ENCODE measurements around the gene SCTR.

SCTR gene

GRCh38 chr2:119545754-119546446 is 21.6 kb upstream of the SCTR start:
- no peaks in the 10 kb centered on the region for H3K36me3 ChIP-seq (ENCODE audit: control insufficient read depth in 5 of 5, insufficient read depth in 5 of 5, low read length in 5 of 5)
- no peak overlapping the region for H3K27ac ChIP-seq (ENCODE audit: low read depth, low read length)
- no peaks in the 10 kb centered on the region for H3K9me3 ChIP-seq (ENCODE audit: control insufficient read depth in 5 of 5, low read length in 5 of 5)
- H3K9ac ChIP-seq (ENCODE audit: low read length in 5 of 5) = no peak overlapping the region
- H3K4me3 ChIP-seq (ENCODE audit: low read depth in 1 of 5, low read length in 5 of 5) = no peak overlapping the region
- H3K27me3 ChIP-seq (ENCODE audit: control insufficient read depth in 5 of 5, insufficient read depth in 4 of 5, low read length in 5 of 5) = no peaks in the 10 kb centered on the region
- peaks cover 0 to 20% (median 12%) of the 10 kb centered on the region in 5 donors for H3K4me1 ChIP-seq (ENCODE audit: control insufficient read depth in 5 of 5, insufficient read depth in 5 of 5, low read length in 5 of 5)

- Histone ChIP-seq H3K4me1 (ENCODE audit: control insufficient read depth in 5 of 5, insufficient read depth in 5 of 5, low read length in 5 of 5) (peaks cover 0 to 20% (median 12%) of the 10 kb centered on the region in 5 donors), H3K9ac (ENCODE audit: low read length in 5 of 5) (peak overlapping the region in 3 of 5 donors; percentile 53 to 64 (median 57)), H3K9me3 (ENCODE audit: control insufficient read depth in 5 of 5, low read length in 5 of 5) (peaks cover 0 to 3% (median under 1%) of the 10 kb centered on the region in 5 donors), H3K27ac (ENCODE audit: low read depth, low read length) (peak overlapping the region; percentile 30), H3K27me3 (ENCODE audit: control insufficient read depth in 5 of 5, insufficient read depth in 4 of 5, low read length in 5 of 5) (peaks cover 0 to 2% (median 0%) of the 10 kb centered on the region in 5 donors), H3K4me3 (ENCODE audit: low read depth in 1 of 5, low read length in 5 of 5) (peak overlapping the region in 4 of 5 donors; percentile 63 to 75 (median 68)), H3K36me3 (ENCODE audit: control insufficient read depth in 5 of 5, insufficient read depth in 5 of 5, low read length in 5 of 5) (no peaks in the 10 kb centered on the region)
Measured at GRCh38 chr2:119544939-119545475, 20.7 kb upstream of the SCTR start.

GRCh38 chr2:119544075-119544938 is 20.0 kb upstream of the SCTR start, which contains the start of gene CFAP221:
CFAP221 (plus strand) TSS chr2:119544449; CDS start chr2:119546132, 1,683 bp downstream.
- H3K27me3 ChIP-seq (ENCODE audit: control insufficient read depth in 5 of 5, insufficient read depth in 4 of 5, low read length in 5 of 5) = peaks cover 0 to 2% (median 0%) of the 10 kb centered on the region in 5 donors
- H3K27ac ChIP-seq (ENCODE audit: low read depth, low read length) = peak within 1 kb of the TSS; percentile 30
- peaks cover 0 to 6% (median 4%) of the 10 kb centered on the region in 5 donors for H3K9me3 ChIP-seq (ENCODE audit: control insufficient read depth in 5 of 5, low read length in 5 of 5)
- peak within 1 kb of the TSS; percentile 31 to 75 (median 64) for H3K4me3 ChIP-seq (ENCODE audit: low read depth in 1 of 5, low read length in 5 of 5)
- H3K9ac ChIP-seq (ENCODE audit: low read length in 5 of 5) = peak within 1 kb of the TSS in 3 of 5 donors; percentile 53 to 64 (median 57)
- H3K36me3 ChIP-seq (ENCODE audit: control insufficient read depth in 5 of 5, insufficient read depth in 5 of 5, low read length in 5 of 5) = no peaks in the 10 kb centered on the region
- H3K4me1 ChIP-seq (ENCODE audit: control insufficient read depth in 5 of 5, insufficient read depth in 5 of 5, low read length in 5 of 5) = peaks cover 0 to 20% (median 12%) of the 10 kb centered on the region in 5 donors

GRCh38 chr2:119541476-119541875 is 17.2 kb upstream of the SCTR start:
- H3K4me1 ChIP-seq (ENCODE audit: control insufficient read depth in 5 of 5, insufficient read depth in 5 of 5, low read length in 5 of 5) = peaks cover 0 to 20% (median 12%) of the 10 kb centered on the region in 5 donors
- no peak overlapping the region for H3K27ac ChIP-seq (ENCODE audit: low read depth, low read length)
- peaks cover 0 to 4% (median 0%) of the 10 kb centered on the region in 5 donors for H3K27me3 ChIP-seq (ENCODE audit: control insufficient read depth in 5 of 5, insufficient read depth in 4 of 5, low read length in 5 of 5)
- no peak overlapping the region for H3K4me3 ChIP-seq (ENCODE audit: low read depth in 1 of 5, low read length in 5 of 5)
- H3K9me3 ChIP-seq (ENCODE audit: control insufficient read depth in 5 of 5, low read length in 5 of 5) = peaks cover 0 to 6% (median 4%) of the 10 kb centered on the region in 5 donors
- no peaks in the 10 kb centered on the region for H3K36me3 ChIP-seq (ENCODE audit: control insufficient read depth in 5 of 5, insufficient read depth in 5 of 5, low read length in 5 of 5)
- no peak overlapping the region for H3K9ac ChIP-seq (ENCODE audit: low read length in 5 of 5)

GRCh38 chr2:119537792-119538191 is 13.5 kb upstream of the SCTR start:
- Histone ChIP-seq H3K36me3 (ENCODE audit: control insufficient read depth in 5 of 5, insufficient read depth in 5 of 5, low read length in 5 of 5) (no peaks in the 10 kb centered on the region), H3K9ac (ENCODE audit: low read length in 5 of 5) (no peak overlapping the region), H3K4me1 (ENCODE audit: control insufficient read depth in 5 of 5, insufficient read depth in 5 of 5, low read length in 5 of 5) (no peaks in the 10 kb centered on the region), H3K4me3 (ENCODE audit: low read depth in 1 of 5, low read length in 5 of 5) (no peak overlapping the region), H3K9me3 (ENCODE audit: control insufficient read depth in 5 of 5, low read length in 5 of 5) (peaks cover 9 to 27% (median 12%) of the 10 kb centered on the region in 5 donors), H3K27me3 (ENCODE audit: control insufficient read depth in 5 of 5, insufficient read depth in 4 of 5, low read length in 5 of 5) (peaks cover 0 to 4% (median 0%) of the 10 kb centered on the region in 5 donors), H3K27ac (ENCODE audit: low read depth, low read length) (no peak overlapping the region)

GRCh38 chr2:119536707-119537106 is 12.4 kb upstream of the SCTR start:
- Histone ChIP-seq H3K27ac (ENCODE audit: low read depth, low read length) (no peak overlapping the region), H3K4me3 (ENCODE audit: low read depth in 1 of 5, low read length in 5 of 5) (no peak overlapping the region), H3K9ac (ENCODE audit: low read length in 5 of 5) (no peak overlapping the region), H3K9me3 (ENCODE audit: control insufficient read depth in 5 of 5, low read length in 5 of 5) (peaks cover 9 to 30% (median 12%) of the 10 kb centered on the region in 5 donors), H3K4me1 (ENCODE audit: control insufficient read depth in 5 of 5, insufficient read depth in 5 of 5, low read length in 5 of 5) (no peaks in the 10 kb centered on the region), H3K36me3 (ENCODE audit: control insufficient read depth in 5 of 5, insufficient read depth in 5 of 5, low read length in 5 of 5) (no peaks in the 10 kb centered on the region), H3K27me3 (ENCODE audit: control insufficient read depth in 5 of 5, insufficient read depth in 4 of 5, low read length in 5 of 5) (peaks cover 0 to 4% (median 0%) of the 10 kb centered on the region in 5 donors)

GRCh38 chr2:119536211-119536610 is 11.9 kb upstream of the SCTR start:
- Histone ChIP-seq H3K36me3 (ENCODE audit: control insufficient read depth in 5 of 5, insufficient read depth in 5 of 5, low read length in 5 of 5) (no peaks in the 10 kb centered on the region), H3K27me3 (ENCODE audit: control insufficient read depth in 5 of 5, insufficient read depth in 4 of 5, low read length in 5 of 5) (peaks cover 0 to 4% (median 0%) of the 10 kb centered on the region in 5 donors), H3K4me1 (ENCODE audit: control insufficient read depth in 5 of 5, insufficient read depth in 5 of 5, low read length in 5 of 5) (no peaks in the 10 kb centered on the region), H3K9ac (ENCODE audit: low read length in 5 of 5) (no peak overlapping the region), H3K4me3 (ENCODE audit: low read depth in 1 of 5, low read length in 5 of 5) (no peak overlapping the region), H3K27ac (ENCODE audit: low read depth, low read length) (no peak overlapping the region), H3K9me3 (ENCODE audit: control insufficient read depth in 5 of 5, low read length in 5 of 5) (peaks cover 10 to 30% (median 12%) of the 10 kb centered on the region in 5 donors)

- peaks cover 4 to 26% (median 12%) of the 10 kb centered on the region in 5 donors for H3K9me3 ChIP-seq (ENCODE audit: control insufficient read depth in 5 of 5, low read length in 5 of 5)
- H3K36me3 ChIP-seq (ENCODE audit: control insufficient read depth in 5 of 5, insufficient read depth in 5 of 5, low read length in 5 of 5) = no peaks in the 10 kb centered on the region
- peak overlapping the region in 1 of 5 donors; percentile 3 for H3K4me3 ChIP-seq (ENCODE audit: low read depth in 1 of 5, low read length in 5 of 5)
- peaks cover 0 to 2% (median 0%) of the 10 kb centered on the region in 5 donors for H3K27me3 ChIP-seq (ENCODE audit: control insufficient read depth in 5 of 5, insufficient read depth in 4 of 5, low read length in 5 of 5)
- no peak overlapping the region for H3K27ac ChIP-seq (ENCODE audit: low read depth, low read length)
- no peaks in the 10 kb centered on the region for H3K4me1 ChIP-seq (ENCODE audit: control insufficient read depth in 5 of 5, insufficient read depth in 5 of 5, low read length in 5 of 5)
- H3K9ac ChIP-seq (ENCODE audit: low read length in 5 of 5) = no peak overlapping the region
Measured at GRCh38 chr2:119533560-119533959, 9.3 kb upstream of the SCTR start.

GRCh38 chr2:119531292-119531691 is 7.0 kb upstream of the SCTR start:
- H3K4me3 ChIP-seq (ENCODE audit: low read depth in 1 of 5, low read length in 5 of 5) = no peak overlapping the region
- H3K9me3 ChIP-seq (ENCODE audit: control insufficient read depth in 5 of 5, low read length in 5 of 5) = peaks cover 4 to 26% (median 12%) of the 10 kb centered on the region in 5 donors

More at GRCh38 chr2:119531292-119531691, 7.0 kb upstream of the SCTR start:
- Histone ChIP-seq H3K9ac (ENCODE audit: low read length in 5 of 5) (no peak overlapping the region), H3K27me3 (ENCODE audit: control insufficient read depth in 5 of 5, insufficient read depth in 4 of 5, low read length in 5 of 5) (peaks cover 0 to 4% (median 2%) of the 10 kb centered on the region in 5 donors), H3K27ac (ENCODE audit: low read depth, low read length) (no peak overlapping the region), H3K36me3 (ENCODE audit: control insufficient read depth in 5 of 5, insufficient read depth in 5 of 5, low read length in 5 of 5) (no peaks in the 10 kb centered on the region), H3K4me1 (ENCODE audit: control insufficient read depth in 5 of 5, insufficient read depth in 5 of 5, low read length in 5 of 5) (no peaks in the 10 kb centered on the region)
